Measurements from ENCODE around the gene CSHL1.

CSHL1 gene

DNA sequence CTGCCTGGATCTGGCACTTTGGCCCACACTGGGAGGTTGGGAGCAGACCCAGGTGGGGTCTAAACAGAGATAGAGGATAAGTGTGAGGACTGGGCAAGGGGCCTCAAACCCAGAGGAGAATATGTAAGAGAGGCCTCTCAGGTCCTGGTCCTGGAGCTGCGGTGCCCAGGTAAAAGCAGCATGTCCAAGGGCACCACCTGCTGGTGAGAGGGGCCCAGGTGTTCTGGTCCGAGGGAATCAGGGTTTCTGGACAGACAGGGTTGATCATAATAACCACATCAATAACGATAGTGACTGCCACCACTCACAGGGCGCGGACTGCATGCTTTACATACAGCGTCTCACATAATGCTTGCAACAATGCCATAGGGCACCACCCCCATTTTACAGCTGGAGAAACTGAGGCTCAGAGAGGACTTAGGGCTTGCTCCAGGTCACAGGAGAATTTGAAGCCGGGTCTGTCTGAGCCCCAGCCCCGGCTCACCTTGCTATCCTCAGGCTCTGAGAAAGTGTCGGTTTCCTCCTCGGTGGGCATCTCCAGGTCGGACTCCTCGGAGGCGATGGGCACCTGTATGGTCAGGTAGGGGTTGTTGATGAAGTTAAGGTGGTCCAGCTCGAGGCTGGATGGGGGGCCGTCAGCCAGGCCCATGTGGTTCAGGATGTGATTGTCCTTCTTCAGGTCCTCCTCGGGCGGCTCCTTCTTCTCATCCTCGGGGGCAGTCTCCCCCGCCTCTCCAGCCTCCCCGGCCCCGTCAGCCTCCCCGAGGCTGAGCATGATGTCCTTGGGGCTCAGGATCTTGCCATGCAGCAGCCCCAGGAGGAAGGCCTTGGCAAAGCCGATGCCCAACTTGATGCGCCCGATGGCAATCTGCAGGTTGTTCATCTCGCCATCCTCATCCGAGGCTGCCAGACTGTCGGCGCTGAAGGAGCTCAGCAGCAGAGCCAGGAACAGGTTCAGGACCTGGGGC is 40.2 kb upstream of the CSHL1 start:
- H3K27ac ChIP-seq: no peak overlapping the region
- TF ChIP-seq ZFX (IDR thresholded peaks at IDR 0.05; ENCODE audit: borderline replicate concordance): no peak
- TF ChIP-seq, protein P1, sequence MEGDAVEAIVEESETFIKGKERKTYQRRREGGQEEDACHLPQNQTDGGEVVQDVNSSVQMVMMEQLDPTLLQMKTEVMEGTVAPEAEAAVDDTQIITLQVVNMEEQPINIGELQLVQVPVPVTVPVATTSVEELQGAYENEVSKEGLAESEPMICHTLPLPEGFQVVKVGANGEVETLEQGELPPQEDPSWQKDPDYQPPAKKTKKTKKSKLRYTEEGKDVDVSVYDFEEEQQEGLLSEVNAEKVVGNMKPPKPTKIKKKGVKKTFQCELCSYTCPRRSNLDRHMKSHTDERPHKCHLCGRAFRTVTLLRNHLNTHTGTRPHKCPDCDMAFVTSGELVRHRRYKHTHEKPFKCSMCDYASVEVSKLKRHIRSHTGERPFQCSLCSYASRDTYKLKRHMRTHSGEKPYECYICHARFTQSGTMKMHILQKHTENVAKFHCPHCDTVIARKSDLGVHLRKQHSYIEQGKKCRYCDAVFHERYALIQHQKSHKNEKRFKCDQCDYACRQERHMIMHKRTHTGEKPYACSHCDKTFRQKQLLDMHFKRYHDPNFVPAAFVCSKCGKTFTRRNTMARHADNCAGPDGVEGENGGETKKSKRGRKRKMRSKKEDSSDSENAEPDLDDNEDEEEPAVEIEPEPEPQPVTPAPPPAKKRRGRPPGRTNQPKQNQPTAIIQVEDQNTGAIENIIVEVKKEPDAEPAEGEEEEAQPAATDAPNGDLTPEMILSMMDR (IDR thresholded peaks at IDR 0.05): peak; percentile 93

- TF ChIP-seq ZFX (IDR thresholded peaks at IDR 0.05; ENCODE audit: borderline replicate concordance): no peak
- TF ChIP-seq, protein P1 (IDR thresholded peaks at IDR 0.05): no peak
- H3K27ac ChIP-seq: no peak overlapping the region
Observed at GRCh38 chr17:63949576-63950250, 38.7 kb upstream of the CSHL1 start.

GRCh38 chr17:63948521-63948920 is 37.5 kb upstream of the CSHL1 start:
- TF ChIP-seq ZFX (IDR thresholded peaks at IDR 0.05; ENCODE audit: borderline replicate concordance): no peak
- TF ChIP-seq, protein P1 (IDR thresholded peaks at IDR 0.05): no peak
- no peak overlapping the region for H3K27ac ChIP-seq

DNA sequence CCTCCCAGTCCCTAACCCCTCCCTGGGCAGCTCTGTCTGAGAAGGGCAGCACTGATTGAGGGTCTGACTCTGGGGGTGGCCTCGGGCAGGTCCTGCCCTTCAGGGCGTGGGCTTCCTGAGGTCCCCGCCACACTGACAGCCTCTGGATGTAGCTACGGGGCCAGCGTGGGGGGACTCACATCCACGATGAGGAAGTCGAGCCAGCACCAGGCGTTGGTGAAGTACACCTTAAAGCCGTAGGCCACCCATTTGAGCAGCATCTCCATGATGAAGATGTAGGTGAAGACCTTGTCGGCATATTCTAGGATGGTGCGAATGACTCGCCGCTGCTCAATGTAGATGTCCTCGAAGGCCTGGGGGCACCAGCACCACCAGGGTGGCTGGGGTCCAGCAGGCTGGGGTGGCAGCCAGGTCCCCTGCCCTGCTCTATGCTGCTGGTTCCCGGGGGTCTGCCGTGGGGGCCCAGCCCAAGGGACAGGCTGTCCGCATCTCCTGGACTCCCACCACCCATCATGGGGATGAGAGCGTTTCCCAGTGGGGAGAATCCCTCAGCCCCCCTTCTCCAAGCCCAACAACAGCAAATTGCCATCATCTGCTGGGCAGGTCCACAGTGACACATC is 36.8 kb upstream of the CSHL1 start:
- no peak for TF ChIP-seq ZFX (IDR thresholded peaks at IDR 0.05; ENCODE audit: borderline replicate concordance)
- TF ChIP-seq, protein P1 (IDR thresholded peaks at IDR 0.05): no peak

GRCh38 chr17:63946440-63947363 is 35.6 kb upstream of the CSHL1 start:
- TF ChIP-seq, protein P1 (IDR thresholded peaks at IDR 0.05): peak; percentile 81
- no peak for TF ChIP-seq ZFX (IDR thresholded peaks at IDR 0.05; ENCODE audit: borderline replicate concordance)
- no peak overlapping the region for H3K27ac ChIP-seq

More for the DNA sequence above, 36.8 kb upstream of the CSHL1 start:
- H3K27ac ChIP-seq: no peak overlapping the region

- no peak for TF ChIP-seq ZFX (IDR thresholded peaks at IDR 0.05; ENCODE audit: borderline replicate concordance)
- TF ChIP-seq, protein P1 (IDR thresholded peaks at IDR 0.05): no peak
- no peak overlapping the region for H3K27ac ChIP-seq
Observed at GRCh38 chr17:63945784-63946439, 34.9 kb upstream of the CSHL1 start.
